ENCODE measurements around the gene VPS8.

VPS8 gene

DNA sequence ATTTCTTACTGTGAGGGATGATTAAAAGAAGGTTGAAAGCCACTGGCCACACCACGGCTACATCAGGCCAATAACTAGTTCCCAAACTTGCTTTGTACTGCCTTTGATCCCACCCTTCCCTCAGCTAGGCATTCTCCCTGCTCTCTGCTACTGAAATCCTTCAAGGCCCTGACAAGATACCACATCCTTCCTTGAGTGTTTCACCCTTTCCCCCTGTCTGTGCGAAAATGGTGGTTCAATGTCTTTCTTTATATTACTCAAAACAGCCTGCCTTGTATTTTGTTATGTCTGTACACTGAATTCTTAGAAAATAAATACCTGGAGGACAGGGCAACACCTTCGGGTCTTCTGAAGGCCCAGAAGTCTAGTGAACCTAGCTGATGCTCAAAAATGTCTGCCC is 932 bp upstream of the VPS8 start:
- no peak for DNase-seq (ENCODE audit: low spot score)

DNA sequence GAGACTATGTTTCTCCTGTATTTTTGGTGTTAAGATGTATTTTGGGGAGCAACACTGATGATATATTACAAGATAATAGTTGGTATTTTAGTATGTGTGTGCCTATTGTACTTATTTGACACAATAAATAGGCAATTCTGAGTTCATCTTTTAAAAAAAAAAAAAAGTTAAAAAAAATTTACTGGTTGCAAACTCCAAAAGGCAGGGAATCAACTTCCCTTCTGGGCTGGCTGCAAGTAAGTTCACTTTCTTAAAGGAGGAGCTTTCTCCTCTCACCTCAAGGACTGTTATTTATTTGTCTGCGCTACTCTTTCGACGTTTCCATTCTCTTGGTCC is 335 bp upstream of the VPS8 start:
- no peak for DNase-seq (ENCODE audit: low spot score)

DNA sequence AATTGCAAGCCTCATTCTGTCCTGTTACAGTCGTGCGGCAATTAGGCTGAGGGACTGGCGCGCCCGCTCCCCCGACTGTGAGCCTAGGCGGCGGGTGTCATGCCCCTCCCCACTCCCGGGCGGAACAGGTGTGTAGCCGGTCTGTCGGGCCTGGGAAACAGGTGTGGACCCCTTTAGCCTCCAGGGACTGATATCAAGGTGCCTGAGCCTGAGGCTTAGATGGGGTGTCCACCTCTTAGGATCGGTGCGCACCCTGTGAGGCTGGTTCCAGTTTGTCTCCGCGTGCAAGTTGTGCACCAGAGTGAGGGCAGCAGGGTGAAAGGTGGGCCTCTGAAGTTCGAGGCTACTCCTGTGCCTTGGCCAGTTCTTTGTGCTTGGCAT is 686 bp downstream of the VPS8 start:
- no peak for DNase-seq (ENCODE audit: low spot score)

GRCh38 chr3:184813357-184813756 is 1.4 kb downstream of the VPS8 start:
- no peak for DNase-seq (ENCODE audit: low spot score)

DNA sequence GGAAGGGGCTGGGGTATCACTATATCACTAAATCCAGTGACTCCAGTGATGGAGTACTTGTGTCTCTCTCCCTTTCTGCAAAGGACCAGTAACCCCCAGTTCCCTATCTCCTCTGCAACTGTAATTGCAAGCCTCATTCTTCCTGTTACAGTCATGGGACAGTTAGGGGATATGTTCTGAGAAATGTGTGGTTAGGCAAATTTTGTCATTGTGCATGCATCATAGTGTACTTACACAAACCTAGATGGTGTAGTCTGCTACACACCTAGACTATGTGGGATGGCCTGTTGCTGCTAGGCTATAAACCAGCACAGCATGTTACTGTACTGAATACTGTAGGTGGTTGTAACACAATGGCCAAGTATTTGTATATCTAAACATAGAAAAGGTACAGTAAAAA is 2.2 kb downstream of the VPS8 start:
- DNase-seq (ENCODE audit: low spot score): no peak

- no peak for DNase-seq (ENCODE audit: low spot score)
Measured at GRCh38 chr3:184815046-184815930, 3.3 kb downstream of the VPS8 start.

DNA sequence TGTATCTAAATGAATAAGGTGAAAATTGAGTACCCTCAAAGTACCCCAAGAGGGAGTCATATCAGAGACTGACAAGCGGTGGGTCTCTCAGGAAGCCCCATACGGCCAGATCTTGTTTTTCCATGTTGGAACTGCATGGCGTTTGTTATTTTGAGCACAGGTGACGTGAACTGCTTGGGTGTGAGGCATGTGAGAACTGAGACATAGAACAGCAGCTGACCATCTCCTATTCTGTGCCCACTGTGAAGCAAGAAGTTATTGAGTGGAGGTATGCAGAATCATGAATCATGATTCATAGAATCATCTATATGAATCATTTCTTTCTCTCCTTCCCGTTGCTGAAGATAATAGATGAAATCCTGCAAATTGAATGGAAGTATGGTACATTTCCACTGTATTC is 4.6 kb downstream of the VPS8 start:
- DNase-seq (ENCODE audit: low spot score): no peak

DNA sequence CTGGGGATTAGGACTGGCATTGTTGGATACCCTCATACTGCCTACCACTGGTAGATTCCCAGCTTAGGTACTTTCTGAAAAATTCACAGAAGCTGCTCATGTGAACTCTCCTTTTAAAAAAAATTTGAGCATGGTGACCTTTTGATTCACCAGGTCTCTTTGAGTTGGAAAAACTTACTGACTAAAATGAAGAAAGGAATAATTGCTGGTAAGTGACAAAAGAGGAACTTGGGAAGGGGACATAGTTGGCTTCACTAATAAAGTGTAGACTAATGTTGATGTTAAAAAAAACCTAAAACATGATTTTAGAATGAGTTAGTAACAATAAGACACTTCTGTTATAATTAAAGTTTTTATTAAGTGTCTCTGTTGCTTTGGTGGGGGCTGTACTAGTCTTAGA is 8.6 kb downstream of the VPS8 start:
- no peak for DNase-seq (ENCODE audit: low spot score)

DNA sequence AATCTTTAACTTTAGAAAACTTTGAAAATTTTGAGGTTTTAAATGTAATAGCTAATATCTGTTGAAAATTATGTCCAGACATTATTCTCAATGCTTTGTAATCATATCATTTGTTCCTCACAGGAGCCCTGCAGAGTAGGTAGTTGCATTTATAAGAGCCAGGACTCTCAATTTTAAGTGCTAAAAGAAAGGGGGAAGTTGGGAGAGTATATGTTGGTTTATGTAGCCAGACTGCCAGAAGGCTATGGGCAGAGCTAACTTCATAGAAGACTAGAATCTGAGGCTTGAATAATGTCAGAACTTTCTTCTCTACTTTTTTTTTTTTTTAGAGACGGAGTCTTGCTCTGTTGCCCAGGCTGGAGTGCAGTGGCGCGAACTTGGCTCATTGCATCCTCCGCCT is 9.1 kb downstream of the VPS8 start:
- no peak for DNase-seq (ENCODE audit: low spot score)

- no peak for DNase-seq (ENCODE audit: low spot score)
Measured at GRCh38 chr3:184822081-184822480, 10.1 kb downstream of the VPS8 start.

DNA sequence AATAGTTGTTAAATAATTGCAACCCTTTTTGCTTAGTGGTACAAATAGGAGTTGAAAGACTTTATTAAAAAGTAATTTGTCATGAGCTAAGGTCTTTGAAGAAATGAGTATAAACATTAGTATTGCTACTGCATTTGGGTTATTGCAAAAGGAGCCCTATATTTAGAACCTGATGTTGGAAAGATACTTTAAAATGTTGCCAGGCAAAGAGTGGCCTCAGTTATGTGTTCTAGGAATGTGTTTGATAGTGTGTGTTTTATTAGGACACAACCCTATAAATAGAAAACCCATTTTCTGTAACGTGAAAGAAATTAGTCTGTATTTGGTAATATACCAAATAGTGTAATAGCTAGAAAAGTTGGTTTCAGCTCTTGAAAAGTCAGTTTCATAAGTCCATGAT is 10.7 kb downstream of the VPS8 start:
- no peak for DNase-seq (ENCODE audit: low spot score)

GRCh38 chr3:184823990-184824389 is 12.0 kb downstream of the VPS8 start:
- no peak for DNase-seq (ENCODE audit: low spot score)

DNA sequence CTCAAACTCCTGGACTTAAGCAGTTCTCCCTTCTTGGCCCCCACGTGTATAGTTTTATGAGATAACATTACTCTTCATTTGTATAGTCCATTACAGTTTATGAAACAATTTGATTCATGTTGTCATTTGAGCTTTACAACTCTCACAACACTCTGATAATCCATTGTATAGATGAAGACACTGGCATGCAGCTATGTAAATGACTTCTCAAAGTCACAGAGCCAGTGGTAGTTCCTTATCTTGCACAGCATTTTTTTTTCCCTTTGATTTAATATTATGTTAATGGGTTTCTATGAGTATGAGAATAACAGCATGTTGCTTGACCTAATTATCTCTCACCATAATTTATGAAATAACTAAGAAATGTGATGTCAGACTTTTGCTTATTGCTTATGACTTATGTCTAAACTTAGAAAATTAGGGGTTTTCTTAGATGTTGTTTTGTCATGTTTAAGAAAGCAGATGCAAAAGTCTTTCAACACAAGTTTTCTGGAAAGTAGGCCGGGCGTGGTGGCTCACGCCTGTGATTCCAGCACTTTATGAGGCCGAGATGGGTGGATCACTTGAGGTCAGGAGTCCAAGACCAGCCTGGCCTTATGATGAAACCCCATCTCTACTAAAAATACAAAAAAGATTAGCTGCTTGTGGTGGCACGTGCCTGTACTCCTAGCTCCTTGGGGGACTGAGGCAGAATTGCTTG is 13.3 kb downstream of the VPS8 start:
- peak; percentile 27 for DNase-seq (ENCODE audit: low spot score)

DNA sequence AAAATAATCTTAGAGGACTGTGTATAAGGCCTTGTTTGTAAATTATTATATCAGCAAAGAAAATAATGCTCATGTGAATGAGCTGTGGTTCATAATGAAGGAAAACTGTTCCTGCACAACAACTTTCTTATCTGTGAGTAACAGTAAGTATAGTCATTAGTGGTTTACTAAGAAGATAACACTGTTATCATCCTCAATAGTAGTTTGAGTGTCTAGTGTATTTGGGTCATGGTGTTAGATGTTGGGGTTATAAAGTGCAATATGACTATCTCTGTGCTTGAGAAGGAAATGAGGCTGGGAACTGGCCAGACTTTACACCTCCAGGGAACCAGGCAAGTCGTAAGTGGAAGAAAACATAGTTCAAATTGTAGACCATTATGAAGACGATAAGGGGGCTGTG is 15.6 kb downstream of the VPS8 start:
- DNase-seq (ENCODE audit: low spot score): no peak

DNA sequence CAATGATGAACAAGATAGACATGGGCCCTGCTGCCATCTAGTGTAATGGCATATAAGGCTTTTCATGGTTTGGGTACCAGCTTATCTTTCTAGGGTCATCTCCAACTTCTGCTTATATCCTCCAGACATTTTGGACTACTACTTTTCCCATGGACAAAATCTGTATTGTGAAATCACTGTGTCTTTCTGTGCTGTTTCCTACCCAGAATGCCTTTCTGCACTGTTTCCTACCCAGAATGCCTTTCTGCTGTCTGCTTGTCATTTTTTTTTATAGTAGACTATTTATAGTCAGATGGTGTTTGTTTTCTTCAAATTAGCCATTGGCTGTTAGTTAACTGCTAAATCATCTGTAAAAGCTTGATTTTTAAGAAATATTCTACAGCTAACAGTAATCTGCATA is 20.1 kb downstream of the VPS8 start:
- DNase-seq (ENCODE audit: low spot score): no peak

- no peak for DNase-seq (ENCODE audit: low spot score)
Measured at GRCh38 chr3:184832903-184833302, 20.9 kb downstream of the VPS8 start.

- DNase-seq (ENCODE audit: low spot score): no peak
Measured at GRCh38 chr3:184836090-184836822, 24.3 kb downstream of the VPS8 start.

DNA sequence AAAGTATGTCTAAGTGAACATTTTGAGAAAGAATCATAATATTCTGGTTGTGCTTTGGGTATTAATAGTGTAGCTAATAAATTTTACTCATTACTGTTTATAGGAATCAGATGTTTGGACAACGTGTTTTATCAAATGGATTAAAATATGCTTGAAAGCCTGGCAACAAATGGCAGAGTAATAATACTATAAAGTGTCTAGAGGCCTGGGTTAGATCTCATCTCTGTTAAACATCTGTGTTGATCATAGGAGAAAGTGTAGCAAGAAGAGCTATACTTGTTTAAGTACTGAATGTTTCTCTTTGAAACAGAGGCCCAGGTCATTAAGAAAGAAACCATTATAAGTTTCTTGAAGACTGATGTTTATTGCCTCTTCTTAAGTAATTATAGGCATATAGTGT is 30.5 kb downstream of the VPS8 start:
- no peak for DNase-seq (ENCODE audit: low spot score)

DNA sequence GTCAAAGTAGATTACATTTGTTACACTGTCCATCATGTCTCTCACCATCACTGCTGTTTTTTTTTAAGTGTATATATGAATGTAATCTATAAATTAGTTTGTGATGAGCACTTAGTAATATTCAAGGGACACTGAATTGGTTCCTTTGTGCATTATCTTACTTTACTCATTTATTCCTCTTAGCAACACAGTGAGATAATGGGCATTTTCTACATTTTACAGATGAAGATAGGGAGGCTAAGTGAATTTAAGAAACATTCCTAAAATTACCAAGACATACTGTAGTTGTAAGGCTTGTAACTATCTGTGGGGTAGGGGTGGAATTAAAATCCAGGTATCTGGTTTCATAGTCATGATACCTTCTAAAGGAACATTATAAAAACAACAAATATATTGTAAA is 33.9 kb downstream of the VPS8 start:
- no peak for DNase-seq (ENCODE audit: low spot score)

DNA sequence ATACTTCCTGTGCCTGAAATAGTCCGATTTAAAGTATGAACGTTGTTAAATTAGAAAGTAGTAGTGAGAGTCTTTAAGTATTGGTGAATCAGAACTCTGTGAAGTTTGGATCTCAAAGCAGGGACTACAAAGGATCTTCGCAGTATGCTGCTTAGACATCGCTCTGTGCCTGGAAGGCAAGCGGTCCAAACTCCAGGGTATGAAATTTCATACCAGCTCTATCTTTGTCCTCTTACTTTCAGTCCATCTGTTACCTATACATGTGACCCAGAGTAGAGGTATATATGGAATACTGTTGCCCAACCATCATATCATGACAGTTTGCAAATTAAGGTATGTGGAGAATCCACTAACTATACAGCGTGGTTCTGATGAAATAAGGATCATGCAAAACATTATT is 34.5 kb downstream of the VPS8 start:
- no peak for DNase-seq (ENCODE audit: low spot score)

DNA sequence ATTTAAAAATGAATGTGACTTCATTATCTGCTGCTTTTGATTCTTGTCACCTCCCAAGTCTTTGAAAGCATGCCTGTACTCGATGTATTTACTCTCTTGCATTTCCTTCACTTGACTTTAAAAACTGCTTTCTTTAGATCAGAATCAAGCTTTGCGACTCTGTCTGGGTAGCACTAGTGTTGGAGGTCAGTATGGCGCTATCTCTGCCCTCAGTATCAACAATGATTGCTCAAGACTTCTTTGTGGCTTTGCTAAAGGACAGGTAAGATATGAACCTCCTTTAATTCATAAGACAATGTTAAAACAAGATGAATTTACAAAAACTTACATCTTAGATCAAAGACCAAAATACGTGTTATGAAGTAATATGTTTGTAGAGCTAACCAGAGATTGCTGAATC is 37.0 kb downstream of the VPS8 start:
- no peak for DNase-seq (ENCODE audit: low spot score)

DNA sequence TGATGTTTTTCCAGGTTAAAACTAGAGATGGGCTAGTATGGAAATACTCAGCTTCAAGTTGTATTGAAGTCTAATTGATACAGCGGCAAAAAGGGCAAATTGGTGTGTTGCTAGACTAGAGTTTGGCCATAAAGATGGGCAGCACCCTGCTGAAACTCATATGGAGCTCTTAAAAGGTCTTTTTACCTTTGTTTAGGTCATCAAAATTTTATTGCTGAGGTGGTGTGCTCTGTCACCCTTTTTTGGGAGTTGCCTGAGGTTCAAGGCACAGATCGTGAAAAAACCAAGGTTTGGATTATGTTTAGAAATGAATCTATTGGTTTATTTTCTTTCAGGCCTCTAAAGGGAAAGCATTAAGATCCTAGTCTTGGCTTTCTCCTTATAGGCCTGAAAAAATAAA is 38.2 kb downstream of the VPS8 start:
- no peak for DNase-seq (ENCODE audit: low spot score)

- DNase-seq (ENCODE audit: low spot score): no peak
Measured at GRCh38 chr3:184857099-184857498, 45.1 kb downstream of the VPS8 start.
